Measurements from ENCODE around the gene CD2BP2. TPM values are rescaled to one million over a fixed set of nuclear protein-coding genes. Genes with fewer than 3 reads are reported as not detected.

The CD2BP2 gene
- total and polyA plus RNA-seq, 2 of the 8 experiments (the other 6 are each of a cell fraction or from before 2014, with no cell fraction given), result 22.4 to 55.3 TPM

- Histone ChIP-seq H2BK5ac (ENCODE audit: low read depth, low read length) (no peak overlapping the region), H3K23me2 (ENCODE audit: low read depth, low read length) (peaks cover 10% of the 10 kb centered on the region; the same call in 1 of the 2 replicates)
Observed at GRCh38 chr16:30371248-30371816, 16.2 kb upstream of the CD2BP2 start.

More at GRCh38 chr16:30371248-30371816, 16.2 kb upstream of the CD2BP2 start:
- H2BK12ac ChIP-seq (ENCODE audit: low read depth, low read length), result peak overlapping the region; percentile 68; the same call in 1 of the 2 replicates
- peak overlapping the region; percentile 21 to 57 (median 48); a peak in 6 of 8 replicates for H3K4me3 ChIP-seq (ENCODE audit: extremely low read depth in 1 of 4, insufficient read depth in 2 of 4, low read depth in 3 of 4, low read length in 4 of 4)
- no peak overlapping the region for H4K8ac ChIP-seq (ENCODE audit: extremely low read depth, insufficient read depth, low read length)
- H3K27me3 ChIP-seq (replicated peaks in 1 of 4; ENCODE audit: control insufficient read depth in 3 of 4, extremely low read depth in 1 of 4, insufficient read depth in 3 of 4, low read length in 3 of 4), result no peaks in the 10 kb centered on the region
- ChIA-PET CTCF (ENCODE audit: partially characterized antibody) (interaction anchor here (0.6 to 2.3 kb wide), 19 partner anchors 9 to 255 kb away, joined by 3 to 12 read pairs (median 4); partner anchors contain the start of genes CD2BP2, DCTPP1, SEPTIN1 and ZNF48), POLR2A (ENCODE audit: partially characterized antibody) (interaction anchor here (0.6 to 6.9 kb wide), 13 partner anchors 11 to 1109 kb away, joined by 3 to 79 read pairs (median 3); partner anchors contain the start of genes CD2BP2, SEPTIN1, ZNF48 and ZNF771)
- H3K79me2 ChIP-seq (ENCODE audit: control insufficient read depth in 1 of 2, insufficient read depth in 2 of 2, low read length in 2 of 2), result peaks cover 0 to 29% of the 10 kb centered on the region in 2 experiments; a peak in 2 of 4 replicates
- H3K9me3 ChIP-seq (ENCODE audit: insufficient read depth in 2 of 2, low read depth in 1 of 2, low read length in 1 of 2), result no peaks in the 10 kb centered on the region
- no peak overlapping the region for H2BK120ac ChIP-seq (replicated peaks; ENCODE audit: low read depth, low read length)
- no peak overlapping the region for H3K27ac ChIP-seq (ENCODE audit: low read depth, low read length)
- no peak overlapping the region for H3K4ac ChIP-seq (replicated peaks; ENCODE audit: insufficient read length, low read depth, low read length)
- H4K5ac ChIP-seq (ENCODE audit: insufficient read length, low read depth, low read length), result no peak overlapping the region
- no peak overlapping the region for H3K14ac ChIP-seq (ENCODE audit: insufficient read length)
- no peak overlapping the region for H3K23ac ChIP-seq (ENCODE audit: insufficient read length)
- FAIRE-seq, result no peak
- no peak overlapping the region for H3K9ac ChIP-seq (replicated peaks in 1 of 4; ENCODE audit: extremely low read depth in 1 of 4, low read depth in 3 of 4, low read length in 3 of 4)
- H2AK5ac ChIP-seq (ENCODE audit: low read depth, low read length), result no peak overlapping the region
- H3K4me1 ChIP-seq (replicated peaks in 1 of 4; ENCODE audit: control insufficient read depth in 3 of 4, insufficient read depth in 4 of 4, low read length in 3 of 4), result peaks cover 0 to 17% (median 12%) of the 10 kb centered on the region in 4 experiments; a peak in 6 of 7 replicates
- no peak overlapping the region for H2BK20ac ChIP-seq (ENCODE audit: low read length)
- H2BK15ac ChIP-seq (ENCODE audit: low read length), result no peak overlapping the region
- peaks cover 8% of the 10 kb centered on the region for H3K79me1 ChIP-seq (ENCODE audit: low read depth, low read length)
- H4K91ac ChIP-seq (replicated peaks; ENCODE audit: insufficient read length, low read length), result no peak overlapping the region
- H3K56ac ChIP-seq (replicated peaks; ENCODE audit: insufficient read length, low read depth, low read length), result no peak overlapping the region
- H4K20me1 ChIP-seq (replicated peaks in 1 of 2; ENCODE audit: control insufficient read depth in 1 of 2, insufficient read depth in 2 of 2, low read length in 2 of 2), result peaks cover 0 to 16% of the 10 kb centered on the region in 2 experiments
- no peak overlapping the region for H2AFZ ChIP-seq (ENCODE audit: low read length)
- no peaks in the 10 kb centered on the region for H3K36me3 ChIP-seq (ENCODE audit: control insufficient read depth in 2 of 4, insufficient read depth in 4 of 4, low read length in 3 of 4)
- WGBS, 2 experiments (ENCODE audit: extremely low coverage in 1 of 2, insufficient coverage in 1 of 2, insufficient read length in 1 of 2, insufficient replicate concordance in 2 of 2, low coverage in 1 of 2, low lambda C conversion rate in 2 of 2, missing lambda C conversion rate in 1 of 2), result 27% methylated on average over 10 of the region's 11 CpGs; no CpG with 5 or more reads in 1 of the 2 experiments
- H3K4me2 ChIP-seq (ENCODE audit: insufficient read depth in 1 of 2, low read depth in 2 of 2, low read length in 2 of 2), result peak overlapping the region; percentile 40 to 78
- TF ChIP-seq NANOG (IDR thresholded peaks at IDR 0.05; ENCODE audit: insufficient read depth, low read depth, low read length, poor library complexity, severe bottlenecking) (no peak), POLR2AphosphoS5 (IDR thresholded peaks at IDR 0.05; ENCODE audit: low read depth, low read length) (no peak), TAF1 (IDR thresholded peaks at IDR 0.05; ENCODE audit: low read depth, low read length) (peak; percentile 29; the same call in 1 of the 2 replicates)
- TF ChIP-seq, protein P1, sequence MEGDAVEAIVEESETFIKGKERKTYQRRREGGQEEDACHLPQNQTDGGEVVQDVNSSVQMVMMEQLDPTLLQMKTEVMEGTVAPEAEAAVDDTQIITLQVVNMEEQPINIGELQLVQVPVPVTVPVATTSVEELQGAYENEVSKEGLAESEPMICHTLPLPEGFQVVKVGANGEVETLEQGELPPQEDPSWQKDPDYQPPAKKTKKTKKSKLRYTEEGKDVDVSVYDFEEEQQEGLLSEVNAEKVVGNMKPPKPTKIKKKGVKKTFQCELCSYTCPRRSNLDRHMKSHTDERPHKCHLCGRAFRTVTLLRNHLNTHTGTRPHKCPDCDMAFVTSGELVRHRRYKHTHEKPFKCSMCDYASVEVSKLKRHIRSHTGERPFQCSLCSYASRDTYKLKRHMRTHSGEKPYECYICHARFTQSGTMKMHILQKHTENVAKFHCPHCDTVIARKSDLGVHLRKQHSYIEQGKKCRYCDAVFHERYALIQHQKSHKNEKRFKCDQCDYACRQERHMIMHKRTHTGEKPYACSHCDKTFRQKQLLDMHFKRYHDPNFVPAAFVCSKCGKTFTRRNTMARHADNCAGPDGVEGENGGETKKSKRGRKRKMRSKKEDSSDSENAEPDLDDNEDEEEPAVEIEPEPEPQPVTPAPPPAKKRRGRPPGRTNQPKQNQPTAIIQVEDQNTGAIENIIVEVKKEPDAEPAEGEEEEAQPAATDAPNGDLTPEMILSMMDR (IDR thresholded peaks at IDR 0.05; ENCODE audit: control extremely low read depth in 1 of 3, insufficient read depth in 1 of 3, low read depth in 1 of 3, low read length in 3 of 3), result no peak
- no peak overlapping the region for H3K18ac ChIP-seq (ENCODE audit: extremely low read depth, low read length)
- DNase-seq (ENCODE audit: low read depth in 1 of 2, low spot score in 2 of 2), result no peak

All from H1 (cell line).